ENCODE measurements around the gene CCDC174. TPM values are rescaled to one million over a fixed set of nuclear protein-coding genes. Genes with fewer than 3 reads are reported as not detected.
"Not testable (repeated sequence)": the region's sequence is repeated elsewhere in the genome, so short reads cannot be mapped to it uniquely, and the experiment has no call there.

CCDC174 gene
- total RNA-seq, 4 donors from 2014 or later: 21.2 to 30.1 (median 25.5) TPM

GRCh38 chr3:14605744-14606143 lies 45.8 kb upstream of the CCDC174 start:
- DNase-seq: no peak
- H3K4me1 ChIP-seq: peaks cover 0 to 7% of the 10 kb centered on the region in 2 donors
- no peak overlapping the region for H3K4me3 ChIP-seq (replicated peaks in 1 of 3)
- WGBS, 2 donors: 70 to 76% methylated on average over 8 of the region's 8 CpGs
- H3K36me3 ChIP-seq: no peaks in the 10 kb centered on the region
- no peaks in the 10 kb centered on the region for H3K9me3 ChIP-seq
- no peak overlapping the region for H3K27ac ChIP-seq
- peaks cover 9% of the 10 kb centered on the region for H3K27me3 ChIP-seq
- TF ChIP-seq CTCF (IDR thresholded peaks at IDR 0.05): no peak
- TF ChIP-seq POLR2A (IDR thresholded peaks at IDR 0.05): no peak
- intact Hi-C loops (cut with DNase I): no loop called here

GRCh38 chr3:14606669-14607339 lies 44.8 kb upstream of the CCDC174 start:
- H3K4me1 ChIP-seq: peaks cover 0 to 7% of the 10 kb centered on the region in 2 donors
- H3K27ac ChIP-seq: no peak overlapping the region
- WGBS, 2 donors: 47 to 58% methylated on average over 3 to 7 of the region's 7 CpGs
- no peak overlapping the region for H3K4me3 ChIP-seq (replicated peaks in 1 of 3)
- H3K27me3 ChIP-seq: peaks cover 9% of the 10 kb centered on the region
- intact Hi-C loops (cut with DNase I): no loop called here
- H3K9me3 ChIP-seq: no peaks in the 10 kb centered on the region
- TF ChIP-seq CTCF (IDR thresholded peaks at IDR 0.05) (no peak), POLR2A (IDR thresholded peaks at IDR 0.05) (no peak)
- no peaks in the 10 kb centered on the region for H3K36me3 ChIP-seq
- DNase-seq: no peak

GRCh38 chr3:14608298-14608697 lies 43.3 kb upstream of the CCDC174 start:
- H3K4me3 ChIP-seq (replicated peaks in 1 of 3): no peak overlapping the region
- H3K36me3 ChIP-seq: no peaks in the 10 kb centered on the region
- H3K27ac ChIP-seq: no peak overlapping the region
- no peaks in the 10 kb centered on the region for H3K9me3 ChIP-seq
- DNase-seq: no peak
- no peaks in the 10 kb centered on the region for H3K27me3 ChIP-seq
- 73% methylated on average over 3 of the region's 3 CpGs for WGBS, 2 donors
- intact Hi-C loops (cut with DNase I): no loop called here
- no peaks in the 10 kb centered on the region for H3K4me1 ChIP-seq
- no peak for TF ChIP-seq POLR2A (IDR thresholded peaks at IDR 0.05)
- TF ChIP-seq CTCF (IDR thresholded peaks at IDR 0.05): no peak

- H3K36me3 ChIP-seq; H3K4me1 ChIP-seq; H3K27me3 ChIP-seq; H3K4me3 ChIP-seq (replicated peaks in 1 of 3); H3K9me3 ChIP-seq; intact Hi-C loops (cut with DNase I); DNase-seq; H3K27ac ChIP-seq: not testable (repeated sequence)
- WGBS, 2 donors: 91 to 94% methylated on average over 3 of the region's 3 CpGs
Observed at GRCh38 chr3:14609058-14609457, 42.5 kb upstream of the CCDC174 start.

- intact Hi-C loops (cut with DNase I): no loop called here
- Histone ChIP-seq H3K36me3 (no peaks in the 10 kb centered on the region), H3K4me1 (no peaks in the 10 kb centered on the region), H3K9me3 (no peaks in the 10 kb centered on the region), H3K27ac (no peak overlapping the region), H3K27me3 (no peaks in the 10 kb centered on the region), H3K4me3 (replicated peaks in 1 of 3) (no peak overlapping the region)
- no peak for DNase-seq
- 82 to 88% methylated on average over 4 of the region's 4 CpGs for WGBS, 2 donors
- TF ChIP-seq POLR2A (IDR thresholded peaks at IDR 0.05) (no peak), CTCF (IDR thresholded peaks at IDR 0.05) (no peak)
Observed at GRCh38 chr3:14609506-14609905, 42.1 kb upstream of the CCDC174 start.

Data from thyroid gland (tissue), 4 donors.